Heart left ventricle (tissue), 13 donors: ENCODE data around the gene MET.

Experiments used
- POLR2A ChIP-seq, 2 donors: fragments of 450-650 bp; IDR thresholded peaks; one replicate each; pipeline ENCODE4 v1.6.1; 2017; ENCODE audit warnings: antibody characterized with exemption in 2 of 2, mild to moderate bottlenecking in 2 of 2, moderate library complexity in 2 of 2
- TF ChIP-seq, protein P1 (sequence below), 12 donors: fragments of 200-600 bp; sonication (generic) in 4 of 12; IDR thresholded peaks; one replicate each; pipeline versions ENCODE4 v1.5.0 to v1.8.0; 2018 to 2022; ENCODE audit warnings: antibody characterized with exemption in 12 of 12, mild to moderate bottlenecking in 5 of 12
- donor health status: ischemic (EF 13 %, LVEDD 7.1; RV severe dilation, severe dysfunction).
- donor health status: DM: no; HTN: yes; CAD: no.
- donor health status: DM: no; HTN: no; CAD: no.
- donor health status: ischemic (EF 25% LVEDD 6.9; RV normal size, moderate dysfunction).
- donor health status: ischemic (EF 25% LVEDD 5.7; RV mildly dilated, moderate dysfunction).
- donor health status: ischemic (EF 35%, LVEDD 5.7; RV mildly dilated, moderate dysfunction).
- donor health status: nonischemic (EF 11% LVEDD 7.7; RV severe dilation, severe dysfunction).
- donor health status: DM: yes; HTN: yes; CAD: no.
- donor health status: PGD.
- donor health status: ischemic (EF 29% LVEDD 5.4; RV normal size, mild dysfunction).
- donor health status: nonischemic (EF 23%, LVEDD 6.1; RV moderate dilation, normal function).

DNA sequence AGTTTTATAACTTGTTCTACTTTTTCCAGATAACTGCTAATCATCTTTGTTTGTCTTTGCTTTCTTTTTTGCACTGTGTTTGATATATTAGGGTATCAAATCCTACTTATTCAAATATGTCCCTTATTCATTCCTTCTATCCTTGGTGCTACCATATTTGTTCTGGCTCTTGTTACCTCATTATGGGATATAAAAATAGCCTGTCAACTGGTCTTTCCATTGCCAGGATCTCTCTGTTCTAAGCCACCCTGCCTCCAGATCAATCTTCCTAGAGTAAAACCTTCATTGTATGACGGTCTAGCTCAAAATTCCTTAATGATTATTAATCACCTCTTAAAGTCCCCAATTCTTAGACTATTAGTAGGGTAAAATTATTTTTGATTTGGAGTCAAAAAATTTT, 25.2 kb downstream of the MET start:
- TF ChIP-seq POLR2A (IDR thresholded peaks at IDR 0.05): no peak
- TF ChIP-seq, protein P1, sequence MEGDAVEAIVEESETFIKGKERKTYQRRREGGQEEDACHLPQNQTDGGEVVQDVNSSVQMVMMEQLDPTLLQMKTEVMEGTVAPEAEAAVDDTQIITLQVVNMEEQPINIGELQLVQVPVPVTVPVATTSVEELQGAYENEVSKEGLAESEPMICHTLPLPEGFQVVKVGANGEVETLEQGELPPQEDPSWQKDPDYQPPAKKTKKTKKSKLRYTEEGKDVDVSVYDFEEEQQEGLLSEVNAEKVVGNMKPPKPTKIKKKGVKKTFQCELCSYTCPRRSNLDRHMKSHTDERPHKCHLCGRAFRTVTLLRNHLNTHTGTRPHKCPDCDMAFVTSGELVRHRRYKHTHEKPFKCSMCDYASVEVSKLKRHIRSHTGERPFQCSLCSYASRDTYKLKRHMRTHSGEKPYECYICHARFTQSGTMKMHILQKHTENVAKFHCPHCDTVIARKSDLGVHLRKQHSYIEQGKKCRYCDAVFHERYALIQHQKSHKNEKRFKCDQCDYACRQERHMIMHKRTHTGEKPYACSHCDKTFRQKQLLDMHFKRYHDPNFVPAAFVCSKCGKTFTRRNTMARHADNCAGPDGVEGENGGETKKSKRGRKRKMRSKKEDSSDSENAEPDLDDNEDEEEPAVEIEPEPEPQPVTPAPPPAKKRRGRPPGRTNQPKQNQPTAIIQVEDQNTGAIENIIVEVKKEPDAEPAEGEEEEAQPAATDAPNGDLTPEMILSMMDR (IDR thresholded peaks at IDR 0.05): no peak
